Kidney glomerular epithelial cell (primary cell): ENCODE results near the gene ZNF213.
"Not testable (repeated sequence)": the region's sequence is repeated elsewhere in the genome, so short reads cannot be mapped to it uniquely, and the experiment has no call there.

Experiments used
- DNase-seq: peaks from one replicate; lab custom pipeline; 2025; lab: John Stamatoyannopoulos, UW

The ZNF213 gene

DNA sequence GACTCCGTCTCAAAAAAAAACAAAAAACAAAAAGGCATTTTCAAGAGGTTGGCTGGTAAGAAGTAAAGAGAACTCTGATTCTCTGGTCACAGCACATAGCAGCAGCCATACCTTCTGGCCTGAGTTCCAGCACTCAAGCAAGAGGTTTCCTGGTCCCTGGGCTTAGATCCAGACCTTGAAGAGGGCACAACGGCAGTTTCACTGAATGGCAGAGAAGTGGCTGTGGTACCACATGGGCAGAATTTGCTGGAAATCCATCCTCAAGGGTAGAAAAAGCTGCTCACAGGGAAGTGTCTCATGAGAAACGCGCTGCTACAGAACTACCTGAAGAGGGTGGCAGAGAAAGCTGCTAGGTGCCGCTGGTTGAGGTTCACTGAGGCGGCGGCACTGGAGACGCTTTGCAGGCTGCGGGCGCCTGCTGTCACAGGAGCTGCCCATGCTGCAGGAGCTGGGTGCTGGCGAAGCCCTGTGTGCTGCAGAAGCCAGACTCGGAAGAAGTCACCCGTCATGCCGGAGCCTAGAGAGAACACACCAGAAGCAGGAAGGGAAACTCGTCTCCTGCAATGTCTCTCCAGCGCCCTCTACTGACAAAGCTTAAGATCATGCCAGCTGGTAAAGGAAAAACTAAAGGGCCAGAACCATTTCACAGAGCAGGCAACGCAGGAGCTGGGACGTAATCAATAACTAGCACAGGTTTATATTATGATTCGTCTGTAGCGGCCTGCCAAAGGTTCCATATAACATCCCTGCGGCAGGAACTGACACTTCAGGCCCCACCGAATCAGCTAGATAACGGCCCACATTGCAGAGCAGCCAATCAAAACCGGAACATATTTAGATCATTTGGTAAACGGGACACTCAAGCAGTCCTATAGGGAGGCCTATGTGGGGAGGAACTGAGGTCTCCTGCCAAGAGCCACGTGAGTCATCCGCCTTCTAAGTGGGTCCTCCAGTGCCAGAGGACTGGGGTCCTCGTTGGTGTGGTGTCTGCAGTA, 5.4 kb upstream of the ZNF213 start:
- DNase-seq, result peak; percentile 79

DNA sequence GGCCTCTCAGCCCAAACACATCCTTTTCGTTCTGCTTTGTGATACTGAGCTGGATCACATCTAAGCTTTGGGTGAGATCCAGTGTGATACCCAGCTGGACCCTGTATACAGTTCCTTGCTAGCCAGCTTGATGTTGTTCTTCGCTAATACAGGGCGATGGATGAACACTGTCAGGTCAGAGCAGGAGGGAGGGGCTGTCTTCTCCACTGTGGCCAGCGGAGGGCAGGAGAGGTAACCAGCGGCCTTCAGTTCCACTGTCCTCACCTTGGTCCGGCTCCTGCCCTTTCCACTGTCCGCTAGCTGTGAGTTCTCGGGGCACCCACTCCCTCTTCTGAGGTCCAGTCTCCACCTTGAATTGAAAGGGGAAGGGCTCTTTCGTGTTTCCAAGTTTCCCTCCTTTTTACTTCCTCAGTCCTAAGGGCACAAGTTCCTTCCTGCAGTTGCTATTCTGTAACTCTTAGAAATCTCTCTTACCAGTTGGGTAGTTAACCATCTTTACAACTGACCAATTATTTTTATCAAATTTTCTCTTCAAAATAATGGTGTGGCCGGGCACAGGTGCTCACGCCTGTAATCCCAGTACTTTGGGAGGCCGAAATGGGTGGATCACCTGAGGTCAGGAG, 3.0 kb upstream of the ZNF213 start:
- peak; percentile 16 for DNase-seq

DNA sequence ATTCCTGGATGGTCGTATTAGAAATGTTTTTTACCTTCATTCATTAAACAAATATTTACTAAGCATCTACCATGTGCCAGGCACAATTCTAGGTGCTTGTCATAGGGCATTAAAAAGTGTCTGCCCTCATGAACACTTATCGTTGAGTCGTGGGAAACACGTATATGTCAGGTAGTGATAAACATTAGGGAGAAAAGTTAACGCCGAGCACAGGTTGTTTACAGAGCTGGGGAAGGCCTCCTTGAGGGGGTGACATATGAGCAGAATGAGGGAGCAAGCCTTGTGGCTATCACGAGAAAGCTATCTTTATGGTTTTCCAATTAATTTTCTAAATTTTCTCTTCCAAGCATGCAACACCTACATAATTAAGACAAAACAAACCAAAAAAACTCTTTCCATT, 985 bp upstream of the ZNF213 start:
- no peak for DNase-seq

DNA sequence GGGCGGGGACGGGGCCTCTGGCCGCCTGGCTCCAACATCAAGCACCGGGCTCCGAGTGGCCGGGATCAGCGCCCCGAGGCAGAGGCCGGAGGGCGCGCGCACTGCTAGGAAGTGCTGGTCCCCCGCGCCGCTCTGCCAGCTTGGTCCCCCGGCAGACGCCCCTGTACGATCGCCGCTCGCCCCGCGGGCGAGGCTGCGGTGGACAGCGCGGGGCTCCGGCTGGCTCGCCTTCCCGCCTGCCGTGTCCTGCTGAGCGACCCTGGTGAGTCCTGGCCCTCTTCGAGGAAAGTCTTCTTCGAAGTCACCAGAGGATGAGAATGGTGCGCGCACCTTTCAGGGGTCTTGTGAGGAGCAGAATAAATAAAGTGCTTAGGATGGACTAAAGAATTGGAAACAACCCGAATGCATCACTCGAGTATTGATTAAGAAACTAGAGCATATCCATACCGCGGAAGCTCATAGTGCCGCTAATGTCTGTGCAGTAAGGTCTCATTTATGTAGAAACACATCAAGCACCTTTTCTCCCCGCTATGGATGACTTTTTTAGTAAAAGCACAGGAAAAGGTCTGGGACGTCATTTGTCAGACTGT, 392 bp downstream of the ZNF213 start:
- DNase-seq, result no peak

DNA sequence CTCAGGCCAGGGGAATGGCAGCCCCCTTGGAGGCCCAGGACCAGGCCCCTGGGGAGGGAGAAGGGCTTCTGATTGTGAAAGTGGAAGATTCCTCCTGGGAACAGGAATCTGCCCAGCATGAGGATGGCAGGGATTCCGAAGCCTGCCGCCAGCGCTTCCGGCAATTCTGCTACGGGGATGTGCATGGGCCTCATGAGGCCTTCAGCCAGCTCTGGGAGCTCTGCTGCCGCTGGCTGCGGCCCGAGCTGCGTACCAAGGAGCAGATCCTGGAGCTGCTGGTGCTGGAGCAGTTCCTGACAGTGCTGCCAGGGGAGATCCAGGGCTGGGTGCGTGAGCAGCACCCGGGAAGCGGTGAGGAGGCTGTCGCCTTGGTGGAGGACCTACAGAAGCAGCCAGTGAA, 2.4 kb downstream of the ZNF213 start:
- no peak for DNase-seq

DNA sequence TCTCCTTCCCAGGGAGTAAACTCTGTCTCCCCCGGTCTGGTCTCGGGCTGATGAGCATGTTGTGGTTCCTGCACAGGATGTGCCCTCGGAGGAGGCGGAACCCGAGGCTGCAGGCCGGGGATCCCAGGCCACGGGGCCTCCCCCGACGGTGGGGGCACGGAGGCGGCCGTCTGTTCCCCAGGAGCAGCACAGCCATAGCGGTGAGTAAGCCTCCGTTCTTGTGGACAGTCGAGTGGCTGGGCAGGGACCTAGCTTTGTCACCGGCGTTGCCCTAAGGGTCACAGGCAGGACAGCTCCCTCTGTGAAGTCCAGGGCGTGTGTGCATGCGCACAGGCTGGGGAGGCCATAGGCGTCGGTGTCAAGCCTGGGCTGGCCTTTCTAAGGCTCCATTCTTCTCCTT, 3.5 kb downstream of the ZNF213 start:
- DNase-seq, result no peak

DNA sequence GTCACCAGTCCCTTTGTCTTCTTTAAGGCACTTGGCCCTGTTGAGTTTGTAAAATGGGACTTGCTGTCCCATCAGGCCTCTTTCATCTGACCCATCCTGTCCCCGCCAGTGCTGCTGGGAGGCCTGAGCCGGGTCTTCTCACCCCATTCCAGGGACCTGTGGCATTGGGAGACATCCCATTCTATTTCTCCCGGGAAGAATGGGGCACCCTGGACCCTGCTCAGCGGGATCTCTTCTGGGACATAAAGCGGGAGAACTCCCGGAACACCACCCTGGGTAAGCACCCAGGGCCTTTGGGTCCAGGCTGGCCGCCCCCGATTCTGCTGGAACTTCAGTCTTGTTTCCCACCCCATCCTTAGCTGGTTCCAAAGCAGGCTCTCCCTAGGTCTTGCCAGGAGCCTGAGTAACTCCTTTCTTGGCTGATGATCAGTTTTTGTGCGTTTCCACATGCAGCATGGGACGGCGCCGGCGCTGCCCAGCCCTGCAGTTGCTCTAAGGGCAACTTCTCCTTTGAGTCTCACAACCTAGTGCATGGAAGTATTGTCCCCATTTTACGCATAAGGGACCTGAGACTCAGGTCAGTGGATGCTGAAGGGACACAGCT, 4.1 kb downstream of the ZNF213 start:
- DNase-seq, result no peak

DNA sequence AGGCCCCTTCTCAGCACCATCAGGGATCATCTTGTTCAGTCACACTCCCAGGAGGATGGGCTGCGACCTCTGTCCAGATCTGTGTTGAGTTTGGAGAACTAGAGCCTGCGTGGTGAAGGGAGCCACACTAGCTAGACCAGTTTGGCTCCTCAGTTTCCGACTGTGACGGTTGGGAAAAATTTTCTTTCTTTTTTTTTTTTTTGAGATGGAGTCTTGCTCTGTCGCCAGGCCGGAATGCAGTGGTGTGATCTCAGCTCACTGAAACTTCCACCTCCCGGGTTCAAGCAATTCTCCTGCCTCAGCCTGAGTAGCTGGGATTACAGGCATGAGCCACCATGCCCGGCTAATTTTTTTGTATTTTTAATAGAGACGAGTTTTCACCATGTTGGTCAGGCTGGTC, 4.7 kb downstream of the ZNF213 start:
- not testable (repeated sequence) for DNase-seq

DNA sequence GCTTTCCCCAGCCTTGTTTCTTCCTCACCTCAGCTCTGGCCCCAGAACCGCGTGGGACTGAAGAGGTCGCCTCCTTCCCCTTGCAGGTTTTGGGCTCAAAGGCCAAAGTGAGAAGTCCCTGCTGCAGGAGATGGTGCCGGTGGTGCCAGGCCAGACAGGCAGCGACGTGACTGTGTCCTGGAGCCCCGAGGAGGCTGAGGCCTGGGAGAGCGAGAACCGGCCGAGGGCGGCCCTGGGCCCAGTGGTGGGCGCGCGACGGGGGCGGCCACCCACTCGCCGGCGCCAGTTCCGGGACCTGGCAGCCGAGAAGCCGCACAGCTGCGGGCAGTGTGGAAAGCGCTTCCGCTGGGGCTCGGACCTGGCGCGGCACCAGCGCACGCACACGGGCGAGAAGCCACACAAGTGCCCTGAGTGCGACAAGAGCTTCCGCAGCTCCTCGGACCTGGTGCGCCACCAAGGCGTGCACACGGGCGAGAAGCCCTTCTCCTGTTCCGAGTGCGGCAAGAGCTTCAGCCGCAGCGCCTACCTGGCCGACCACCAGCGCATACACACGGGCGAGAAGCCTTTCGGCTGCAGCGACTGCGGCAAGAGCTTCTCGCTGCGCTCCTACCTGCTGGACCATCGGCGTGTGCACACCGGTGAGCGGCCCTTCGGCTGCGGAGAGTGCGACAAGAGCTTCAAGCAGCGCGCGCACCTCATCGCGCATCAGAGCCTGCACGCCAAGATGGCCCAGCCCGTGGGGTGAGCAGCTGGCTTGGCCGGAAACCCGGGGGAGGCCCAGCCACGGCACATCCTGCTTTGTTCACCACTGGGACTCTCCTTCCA, 6.0 kb downstream of the ZNF213 start:
- DNase-seq, result no peak

DNA sequence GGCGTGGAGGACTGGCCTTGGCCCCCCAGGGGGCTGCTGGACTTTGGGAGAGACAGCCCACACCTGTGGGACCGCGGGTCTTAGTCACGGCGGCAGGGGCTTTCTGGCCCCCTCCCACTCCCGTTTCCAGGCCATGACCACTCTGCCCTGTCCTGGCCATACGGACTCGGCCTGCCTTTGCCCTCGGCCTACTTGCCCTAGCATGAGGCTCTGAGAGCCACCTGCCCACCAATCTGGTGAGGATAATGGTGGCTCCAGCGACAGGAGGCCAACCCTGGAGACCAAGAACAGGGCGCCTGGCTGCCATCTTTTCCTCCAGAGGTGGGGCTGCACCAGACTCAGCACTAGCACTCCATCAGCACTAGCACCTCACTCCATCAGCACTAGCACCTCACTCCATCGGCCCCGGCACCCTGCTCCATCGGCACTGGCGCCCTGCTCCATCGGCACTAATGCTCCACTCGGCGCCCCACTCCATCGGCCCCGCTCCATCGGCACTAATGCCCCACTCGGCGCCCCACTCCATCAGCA, 7.0 kb downstream of the ZNF213 start:
- DNase-seq, result no peak

DNA sequence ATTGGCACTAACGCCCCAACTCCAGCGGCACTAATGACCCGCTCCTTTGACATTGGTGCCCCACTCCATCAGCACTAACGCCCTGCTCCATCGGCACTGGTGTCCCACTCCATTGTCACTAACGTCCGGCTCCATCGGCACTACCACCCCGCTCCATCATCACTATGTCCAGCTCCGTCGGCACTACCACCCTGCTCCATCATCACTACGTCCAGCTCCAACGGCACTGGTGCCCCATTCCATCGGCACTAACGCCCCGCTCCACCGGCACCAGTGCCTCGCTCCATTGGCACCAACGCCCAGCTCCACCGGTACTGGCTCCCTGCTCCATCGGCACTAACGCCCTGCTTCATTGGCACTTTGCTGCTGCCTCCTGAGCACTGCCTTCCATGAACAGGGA, 7.5 kb downstream of the ZNF213 start:
- DNase-seq, result no peak

DNA sequence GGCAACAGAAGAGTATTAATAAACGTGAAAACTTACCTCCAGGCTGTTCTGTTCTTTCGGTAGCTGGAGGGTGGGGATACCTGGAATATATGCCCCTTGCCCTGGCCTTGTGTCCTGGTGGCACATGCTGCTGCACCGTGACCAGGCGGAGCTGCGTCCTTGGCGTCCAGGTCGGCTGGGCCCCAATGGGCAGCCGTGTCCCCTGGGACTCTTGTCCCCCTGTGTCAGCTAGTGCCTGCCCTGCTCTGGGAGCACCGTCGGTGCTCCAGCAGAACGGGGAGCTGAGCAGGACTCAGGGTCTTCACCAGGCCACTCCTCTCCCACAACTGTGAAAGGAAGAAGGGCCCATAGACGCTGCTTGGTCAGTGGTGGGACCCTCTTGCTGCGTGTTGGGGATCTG, 7.9 kb downstream of the ZNF213 start:
- no peak for DNase-seq

DNA sequence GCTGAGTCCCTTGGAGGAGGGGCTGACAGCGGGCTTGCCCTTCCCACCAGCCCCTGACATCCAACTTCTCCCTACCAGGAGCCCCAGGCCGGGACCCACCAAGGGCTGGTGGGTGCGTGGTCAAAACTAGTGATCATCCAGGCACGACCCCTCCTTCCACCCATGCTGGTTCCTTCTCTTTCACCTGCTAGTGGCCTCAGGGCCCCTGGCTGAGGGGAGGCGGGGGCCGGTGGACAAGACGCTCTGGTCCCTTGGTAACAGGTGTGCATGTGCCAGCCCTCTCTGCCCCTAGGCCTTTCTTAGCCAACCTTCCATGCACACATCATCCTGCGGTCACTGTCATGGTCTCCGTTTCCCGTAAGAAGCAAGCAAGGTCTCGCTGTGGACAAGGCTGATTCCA, 8.4 kb downstream of the ZNF213 start:
- no peak for DNase-seq

DNA sequence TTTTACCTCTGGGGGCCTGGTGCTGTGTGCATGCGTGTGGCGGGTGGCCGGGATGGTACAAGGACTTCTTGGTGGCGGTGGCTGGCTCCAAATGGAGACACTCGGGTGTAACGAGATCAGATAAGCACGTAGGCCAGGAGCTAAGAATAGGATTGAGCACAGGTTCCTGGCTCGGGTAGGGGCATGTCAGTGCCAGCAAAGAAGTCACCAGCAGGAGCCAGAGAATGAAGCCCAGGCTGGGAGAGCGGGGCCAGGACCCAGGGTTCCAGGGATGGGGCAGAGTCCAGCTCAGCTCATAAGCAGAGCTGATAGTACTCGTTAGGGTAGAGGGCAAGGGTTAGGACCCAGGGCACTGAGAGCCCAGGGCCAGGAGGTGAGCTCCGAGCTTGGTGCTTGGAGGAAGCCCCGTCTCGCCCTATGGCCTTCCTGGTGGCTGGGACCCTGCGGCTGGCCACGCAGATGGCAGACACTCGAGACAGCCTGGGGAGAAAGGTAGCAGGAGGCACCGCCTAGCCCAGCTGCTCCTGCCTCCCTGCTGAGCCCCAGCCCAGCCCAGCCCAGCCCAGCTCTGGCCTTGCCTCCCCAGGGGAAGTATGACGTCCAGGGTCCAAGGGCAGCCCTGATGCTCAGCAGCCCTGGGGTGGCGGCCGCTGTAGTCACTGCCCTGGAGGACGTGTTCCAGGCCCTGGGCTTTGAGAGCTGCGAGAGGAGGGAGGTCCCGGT, 8.9 kb downstream of the ZNF213 start:
- no peak for DNase-seq

DNA sequence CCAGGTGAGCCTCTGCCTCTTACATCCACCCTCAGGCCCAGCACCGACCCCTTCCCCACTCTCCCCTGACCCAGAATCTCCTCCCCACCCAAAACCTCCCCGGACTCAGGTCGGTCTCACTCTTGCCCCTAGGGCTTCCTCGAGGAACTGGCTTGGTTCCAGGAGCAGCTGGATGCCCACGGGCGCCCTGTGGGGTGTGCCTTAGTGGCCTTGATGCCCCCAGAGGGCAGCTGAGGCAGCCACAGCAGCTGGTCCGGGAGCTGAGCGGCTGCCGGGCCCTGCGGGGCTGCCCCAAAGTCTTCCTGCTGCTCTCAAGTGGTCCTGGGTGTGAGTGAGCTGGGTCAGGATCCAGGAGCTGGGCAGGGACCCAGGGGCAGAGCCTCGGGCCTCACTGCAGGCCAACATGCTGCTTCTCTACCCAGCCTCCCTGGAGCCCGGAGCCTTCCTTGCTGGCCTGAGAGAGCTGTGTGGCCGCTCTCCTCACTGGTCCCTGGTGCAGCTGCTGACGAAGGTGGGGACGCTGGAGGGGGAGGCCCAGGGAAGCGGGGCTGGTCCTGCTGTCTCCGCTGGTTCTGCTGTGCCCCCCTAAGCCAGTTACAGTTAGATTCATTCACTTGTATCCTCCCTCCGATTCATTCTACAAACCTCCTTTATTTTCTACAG, 9.6 kb downstream of the ZNF213 start:
- DNase-seq, result no peak

DNA sequence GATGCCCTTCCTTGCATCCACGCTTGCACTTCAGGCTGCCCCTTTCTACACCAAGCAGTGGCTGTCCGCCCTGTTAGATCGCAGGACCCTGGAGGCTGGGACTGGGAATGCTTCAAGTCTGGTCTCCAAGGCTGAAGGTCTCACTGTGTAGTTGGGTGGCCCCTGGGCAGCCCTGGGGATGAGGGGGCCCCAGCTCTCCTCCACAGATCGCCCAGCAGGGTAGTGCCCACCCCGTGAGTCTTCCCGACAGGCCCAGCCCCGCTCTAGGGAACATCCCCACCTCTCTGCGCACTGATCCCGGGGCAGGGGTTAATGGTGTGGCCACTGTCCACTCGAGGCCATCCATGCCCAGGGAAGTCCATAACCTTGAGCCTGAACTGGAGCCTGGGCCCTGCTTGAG, 10.3 kb downstream of the ZNF213 start:
- no peak for DNase-seq

DNA sequence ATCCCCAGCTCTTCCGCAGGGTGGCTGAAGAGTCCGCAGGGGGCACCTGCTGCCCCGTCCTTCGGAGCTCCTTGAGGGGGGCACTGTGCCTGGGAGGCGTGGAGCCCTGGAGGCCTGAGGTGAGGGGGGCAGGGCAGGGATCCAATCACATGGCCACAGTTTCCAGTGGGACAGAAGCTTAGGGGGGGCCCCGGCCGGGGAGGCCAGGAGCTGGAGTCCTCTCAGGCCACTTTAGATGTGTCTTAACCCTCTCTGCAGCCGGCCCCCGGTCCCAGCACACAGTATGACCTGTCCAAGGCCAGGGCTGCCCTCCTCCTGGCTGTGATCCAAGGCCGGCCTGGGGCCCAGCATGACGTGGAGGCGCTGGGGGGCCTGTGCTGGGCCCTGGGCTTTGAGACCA, 10.8 kb downstream of the ZNF213 start:
- no peak for DNase-seq

DNA sequence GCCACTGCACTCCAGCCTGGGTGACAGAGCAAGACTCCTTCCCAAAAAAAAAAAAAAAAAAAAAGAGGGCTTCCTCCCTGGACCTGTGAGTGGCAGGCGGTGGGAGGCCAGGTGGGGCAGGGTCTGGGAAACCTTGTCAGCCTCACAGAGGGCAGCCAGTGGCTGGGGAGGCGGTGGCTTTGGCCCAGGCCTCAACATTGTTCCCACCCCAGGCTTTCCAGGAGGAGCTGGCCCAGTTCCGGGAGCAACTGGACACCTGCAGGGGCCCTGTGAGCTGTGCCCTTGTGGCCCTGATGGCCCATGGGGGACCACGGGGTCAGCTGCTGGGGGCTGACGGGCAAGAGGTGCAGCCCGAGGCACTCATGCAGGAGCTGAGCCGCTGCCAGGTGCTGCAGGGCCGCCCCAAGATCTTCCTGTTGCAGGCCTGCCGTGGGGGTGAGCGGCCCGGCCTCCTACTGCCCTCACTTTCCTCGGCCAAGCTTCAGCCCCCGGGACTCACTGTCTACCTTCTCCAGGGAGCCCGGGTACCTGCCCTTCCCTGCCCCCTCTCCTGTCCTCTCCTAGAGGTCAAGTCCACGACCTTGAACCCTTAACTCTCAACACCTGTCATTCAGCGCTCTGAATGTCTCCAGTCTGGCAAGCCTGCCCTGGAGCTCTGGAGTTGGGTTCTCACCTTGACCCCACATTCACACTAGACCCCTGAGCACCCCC, 12.4 kb downstream of the ZNF213 start:
- DNase-seq, result no peak

DNA sequence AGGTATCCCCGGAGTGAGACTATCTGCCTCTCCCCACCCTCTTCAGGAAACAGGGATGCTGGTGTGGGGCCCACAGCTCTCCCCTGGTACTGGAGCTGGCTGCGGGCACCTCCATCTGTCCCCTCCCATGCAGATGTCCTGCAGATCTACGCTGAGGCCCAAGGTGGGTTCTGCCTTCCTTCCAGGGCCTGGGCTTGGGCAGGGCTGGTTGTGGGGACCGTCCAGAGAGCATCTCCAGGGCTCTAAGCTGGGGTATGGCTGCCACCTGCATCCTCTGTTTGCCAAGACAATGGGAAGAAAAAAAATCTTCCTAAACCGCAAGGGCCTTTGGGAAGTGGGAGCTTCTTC, 12.9 kb downstream of the ZNF213 start:
- no peak for DNase-seq
